Activated CD4-positive, alpha-beta T cell treated with anti-CD3 and anti-CD28 coated beads, Interleukin-2, amount 10 ng/mL, durations not matched to agents 7 days and 5 days (primary cell): ENCODE measurements around the gene ZNF354C. TPM values are rescaled to one million over a fixed set of nuclear protein-coding genes. Genes with fewer than 3 reads are reported as not detected.
A peak's percentile ranks its signal among the peaks of the same experiment; 100 is the strongest.

ENCODE experiments used
- CTCF ChIA-PET: fragments of 350-600 bp; sonication (Branson Sonifier 250); formaldehyde crosslinking; loops from one replicate; lab custom pipeline; 2021; ENCODE audit warnings: antibody characterized with exemption; lab: Charles Lee
- POLR2A ChIA-PET: fragments of 350-600 bp; sonication (Branson Sonifier 250); formaldehyde crosslinking; loops from one replicate; lab custom pipeline; 2021; ENCODE audit warnings: antibody characterized with exemption; lab: Charles Lee
- DNase-seq: peaks from one replicate; pipeline ENCODE4 v3.0.0-alpha.2; 2020
- H3K27ac Mint-ChIP-seq: one replicate; pipeline ENCODE4 v1.8.0; 2021; ENCODE audit warnings: mild to moderate bottlenecking, moderate library complexity, mixed read lengths
- H3K27me3 Mint-ChIP-seq: one replicate; pipeline ENCODE4 v1.8.0; 2021; ENCODE audit warnings: mixed read lengths
- H3K36me3 Mint-ChIP-seq: one replicate; pipeline ENCODE4 v1.8.0; 2021; ENCODE audit warnings: low read depth, mixed read lengths
- H3K4me1 Mint-ChIP-seq: one replicate; pipeline ENCODE4 v1.8.0; 2021; ENCODE audit warnings: mixed read lengths
- H3K4me3 Mint-ChIP-seq: one replicate; pipeline ENCODE4 v1.8.0; 2021; ENCODE audit warnings: mild to moderate bottlenecking, moderate library complexity, mixed read lengths
- H3K9me3 Mint-ChIP-seq: one replicate; pipeline ENCODE4 v1.8.0; 2021; ENCODE audit warnings: mixed read lengths
- total RNA-seq, 2 experiments: library from RNA; stranded (reverse); gene quantifications; one replicate each; pipeline ENCODE4 v1.2.3, GENCODE V29; 2021

ZNF354C gene
- 1 to 10 TPM; 6.4 to 7.3 TPM for total RNA-seq

DNA sequence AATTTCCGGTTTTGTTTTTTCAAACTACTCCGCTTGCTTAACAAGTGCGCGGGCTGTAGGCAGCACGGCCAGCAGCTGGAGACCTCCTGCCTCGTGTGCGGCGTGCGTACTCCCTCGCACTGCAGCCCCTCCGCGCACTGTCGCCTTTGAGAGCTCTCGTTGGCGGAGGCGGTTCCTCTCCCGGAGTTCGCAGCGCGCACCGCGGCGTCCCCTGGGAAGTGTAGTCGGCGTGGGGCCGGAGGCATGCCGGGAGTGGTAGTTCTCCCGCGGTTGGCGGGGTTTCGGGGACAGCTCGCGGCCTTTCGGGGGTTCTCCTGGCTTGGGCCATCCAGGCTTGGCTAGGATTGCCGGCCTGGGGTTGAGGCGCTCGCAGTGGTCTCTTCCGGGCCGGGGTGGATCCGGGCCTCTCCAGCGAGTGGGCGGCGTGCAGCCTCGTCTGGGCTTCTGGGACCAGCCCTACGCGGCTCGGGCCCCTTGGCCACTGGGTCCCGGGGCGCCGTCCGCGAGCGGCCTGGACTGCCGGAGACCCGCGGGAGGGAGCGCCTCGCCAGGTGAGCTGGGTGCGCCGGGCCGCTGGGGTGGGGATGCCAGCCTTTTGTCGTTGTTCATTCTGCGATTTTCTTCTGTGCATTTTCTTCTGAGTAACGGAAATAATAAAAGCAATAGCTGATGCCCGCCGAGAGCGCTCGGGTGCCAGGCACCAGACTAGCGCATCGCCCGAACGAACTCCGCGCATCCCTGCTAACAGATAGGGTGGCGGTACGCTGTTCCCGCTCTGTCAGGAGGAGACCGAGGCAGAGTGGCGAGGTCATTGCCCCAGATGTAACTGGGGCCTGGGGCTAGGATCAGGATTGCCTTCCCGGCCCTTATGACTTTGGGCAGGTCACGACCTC lies at the start of gene ZNF354C:
ZNF354C (plus strand) TSS at position 258 of the 893 bp plus-strand sequence. CDS start 1,696 bp downstream, outside the sequence.
- H3K36me3 Mint-ChIP-seq: peaks cover 58% of the 10 kb centered on the region
- H3K9me3 Mint-ChIP-seq: peaks cover 50% of the 10 kb centered on the region
- H3K4me1 Mint-ChIP-seq: peaks cover 24% of the 10 kb centered on the region
- CTCF ChIA-PET: interaction anchor here (0.8 to 1.3 kb wide), 3 partner anchors 9 to 329 kb away, joined by 3 read pairs; partner anchors contain the start of gene ZNF354A
- DNase-seq: peak; percentile 89
- POLR2A ChIA-PET: no interaction called here
- H3K27ac Mint-ChIP-seq: peak within 1 kb of the TSS; percentile 96
- peaks cover 2% of the 10 kb centered on the region for H3K27me3 Mint-ChIP-seq
- H3K4me3 Mint-ChIP-seq: peak within 1 kb of the TSS; percentile 93

DNA sequence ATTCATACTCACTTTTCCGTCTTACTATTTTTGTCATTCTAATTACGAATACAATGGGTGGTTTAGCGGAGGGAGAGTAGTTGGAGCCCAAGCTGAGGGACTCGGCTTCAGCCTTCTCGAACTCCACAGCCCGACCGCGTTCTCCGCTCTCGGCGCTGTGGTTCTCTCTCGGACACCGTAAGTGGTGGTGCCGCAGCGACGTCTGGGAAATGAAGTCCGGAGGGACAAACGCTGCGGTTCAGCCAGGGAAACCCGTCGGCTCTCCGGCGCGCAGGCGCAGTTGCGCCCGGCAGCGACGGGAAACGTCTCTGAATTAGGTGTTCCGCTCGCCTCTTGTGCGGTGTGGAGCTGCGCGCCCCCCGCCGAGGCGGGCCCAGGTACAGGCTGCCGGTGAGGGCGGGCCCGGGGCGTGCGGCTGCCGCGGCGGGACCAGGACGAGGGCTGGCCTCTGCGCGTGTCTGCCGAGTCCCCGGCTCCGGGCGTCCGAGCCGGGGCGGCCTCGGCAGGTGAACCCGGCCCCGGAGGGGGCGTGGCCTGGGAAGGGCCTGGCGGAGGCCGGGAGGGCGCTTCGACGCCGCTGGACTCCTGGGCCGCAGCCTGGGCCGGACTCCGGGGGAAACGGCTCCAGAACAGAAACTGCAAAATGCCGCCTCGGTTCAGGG lies 36.5 kb upstream of the ZNF354C start, which contains the start of gene ZNF879:
ZNF879 (plus strand) TSS at position 277 of the 662 bp plus-strand sequence. CDS start 1,201 bp downstream, outside the sequence.
- ChIA-PET POLR2A (no interaction called here), CTCF (interaction anchor here (1.6 kb wide), 1 partner anchor 293 kb away, joined by 3 read pairs; the partner anchor contains the start of gene ZNF354A)
- Mint-ChIP-seq H3K9me3 (peaks cover 28% of the 10 kb centered on the region), H3K4me3 (peak within 1 kb of the TSS; percentile 91), H3K4me1 (peaks cover 10% of the 10 kb centered on the region), H3K27me3 (no peaks in the 10 kb centered on the region), H3K27ac (peak within 1 kb of the TSS; percentile 87), H3K36me3 (peaks cover 40% of the 10 kb centered on the region)
- DNase-seq: peak; percentile 93

DNA sequence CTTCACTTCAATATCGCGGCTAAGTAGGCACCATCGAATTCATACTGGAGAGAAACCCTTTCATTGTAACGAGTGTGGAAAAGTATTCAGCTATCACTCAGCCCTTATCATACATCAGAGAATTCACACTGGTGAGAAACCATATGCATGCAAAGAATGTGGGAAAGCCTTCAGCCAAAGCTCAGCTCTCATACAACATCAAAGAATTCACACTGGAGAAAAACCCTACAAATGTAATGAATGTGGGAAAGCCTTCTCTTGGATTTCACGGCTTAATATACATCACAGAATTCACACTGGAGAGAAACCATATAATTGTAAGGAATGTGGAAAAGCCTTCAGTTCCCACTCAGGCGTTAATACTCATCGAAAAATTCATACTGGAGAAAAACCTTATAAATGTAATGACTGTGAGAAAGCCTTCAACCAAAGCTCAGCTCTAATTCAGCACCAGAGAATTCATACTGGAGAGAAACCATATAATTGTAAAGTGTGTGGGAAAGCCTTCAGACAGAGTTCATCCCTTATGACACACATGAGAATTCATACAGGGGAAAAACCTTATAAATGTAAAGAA lies 27.1 kb upstream of the ZNF354C start:
- CTCF ChIA-PET: interaction anchor here (1.6 kb wide), 1 partner anchor 9 kb away, joined by 3 read pairs; no protein-coding TSS in a partner anchor
- H3K27me3 Mint-ChIP-seq: no peaks in the 10 kb centered on the region
- no peak for DNase-seq
- H3K4me3 Mint-ChIP-seq: no peak overlapping the region
- H3K27ac Mint-ChIP-seq: no peak overlapping the region
- no peaks in the 10 kb centered on the region for H3K4me1 Mint-ChIP-seq
- H3K36me3 Mint-ChIP-seq: peaks cover 68% of the 10 kb centered on the region
- POLR2A ChIA-PET: no interaction called here
- H3K9me3 Mint-ChIP-seq: peaks cover 77% of the 10 kb centered on the region

DNA sequence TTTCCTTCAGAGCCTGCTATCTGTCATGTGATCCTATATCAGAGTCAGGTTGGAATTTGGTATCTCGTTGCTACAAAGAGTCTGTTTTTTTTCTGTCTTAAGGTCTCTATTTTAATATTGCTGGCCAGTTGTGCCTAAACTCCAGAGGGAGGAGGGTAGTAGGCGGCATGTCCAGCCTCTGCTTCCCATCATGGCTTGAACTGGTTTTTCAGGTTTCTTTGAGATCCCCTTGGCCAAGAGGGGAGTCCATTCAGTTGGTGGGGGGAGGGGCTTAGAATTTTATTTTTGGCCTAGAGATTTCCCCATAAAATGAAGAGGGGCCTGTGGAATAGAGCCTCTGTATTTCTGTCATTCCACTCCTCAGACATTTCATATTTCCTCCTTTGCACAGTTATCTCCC lies 15.4 kb upstream of the ZNF354C start:
- no peaks in the 10 kb centered on the region for H3K27me3 Mint-ChIP-seq
- ChIA-PET POLR2A (no interaction called here), CTCF (no interaction called here)
- no peak overlapping the region for H3K4me3 Mint-ChIP-seq
- peaks cover 40% of the 10 kb centered on the region for H3K9me3 Mint-ChIP-seq
- H3K27ac Mint-ChIP-seq: no peak overlapping the region
- H3K36me3 Mint-ChIP-seq: no peaks in the 10 kb centered on the region
- no peaks in the 10 kb centered on the region for H3K4me1 Mint-ChIP-seq
- no peak for DNase-seq

DNA sequence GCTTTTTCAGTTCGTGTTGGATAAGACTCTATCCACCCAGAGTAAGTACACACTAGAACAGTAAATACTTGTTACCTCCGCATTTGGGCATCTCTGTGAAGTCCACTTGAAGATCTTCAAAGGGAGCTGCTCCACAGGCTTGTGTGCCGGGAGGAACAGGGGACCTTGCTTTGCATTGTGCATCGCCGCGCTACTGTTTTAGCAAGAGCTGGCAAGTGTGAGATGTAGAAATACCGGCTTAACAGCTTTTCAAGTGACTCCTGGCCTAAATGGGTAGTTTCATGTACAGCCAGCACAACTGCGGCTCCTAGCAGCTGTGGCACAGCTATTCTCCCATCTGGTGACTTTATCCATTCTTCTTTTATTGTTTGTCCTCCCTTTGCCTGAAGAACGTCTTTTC lies 8.4 kb upstream of the ZNF354C start:
- no peaks in the 10 kb centered on the region for H3K36me3 Mint-ChIP-seq
- CTCF ChIA-PET: interaction anchor here (1.0 to 1.6 kb wide), 2 partner anchors 9 to 11 kb away, joined by 3 read pairs; partner anchors contain the start of gene ZNF354C
- POLR2A ChIA-PET: no interaction called here
- H3K9me3 Mint-ChIP-seq: peaks cover 50% of the 10 kb centered on the region
- DNase-seq: no peak
- peaks cover 2% of the 10 kb centered on the region for H3K27me3 Mint-ChIP-seq
- no peaks in the 10 kb centered on the region for H3K4me1 Mint-ChIP-seq
- H3K27ac Mint-ChIP-seq: no peak overlapping the region
- H3K4me3 Mint-ChIP-seq: no peak overlapping the region

DNA sequence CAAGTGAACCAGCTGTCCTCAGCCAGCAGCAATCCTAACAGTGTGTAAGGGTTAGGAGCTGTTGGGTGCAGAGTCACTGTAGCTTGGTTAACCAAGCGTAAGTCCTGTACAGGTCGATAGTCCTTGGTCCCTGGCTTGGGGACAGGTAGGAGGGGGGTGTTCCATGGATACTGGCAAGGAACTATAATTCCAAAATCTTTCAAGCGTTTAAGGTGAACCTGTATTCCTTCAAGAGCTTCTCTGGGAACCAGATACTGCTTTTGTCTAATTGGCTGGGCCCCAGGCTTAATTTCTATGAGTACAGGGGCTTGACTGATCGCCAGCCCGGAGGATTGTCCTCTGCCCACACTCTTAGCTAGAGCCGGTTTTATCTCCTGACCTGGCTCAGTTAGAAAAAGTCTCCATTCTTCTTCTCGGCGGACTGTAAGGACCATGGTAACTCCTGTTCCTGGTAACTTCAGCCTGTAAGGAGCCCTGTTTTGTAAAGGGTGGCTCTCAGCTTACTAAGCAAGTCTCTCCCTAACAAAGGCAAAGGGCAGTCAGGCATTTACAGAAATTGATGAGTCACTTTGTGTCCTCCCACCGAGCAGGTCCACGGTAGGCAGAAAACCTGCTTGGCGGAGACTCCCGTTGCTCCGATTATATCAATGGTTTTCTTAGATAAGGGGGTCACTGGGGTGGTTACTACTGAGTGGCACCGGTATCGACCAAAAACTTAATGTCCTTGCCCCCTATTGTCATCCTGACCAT lies 6.0 kb upstream of the ZNF354C start:
- POLR2A ChIA-PET: no interaction called here
- no peak overlapping the region for H3K27ac Mint-ChIP-seq
- peaks cover 39% of the 10 kb centered on the region for H3K9me3 Mint-ChIP-seq
- H3K27me3 Mint-ChIP-seq: peaks cover 2% of the 10 kb centered on the region
- peaks cover under 1% of the 10 kb centered on the region for H3K4me1 Mint-ChIP-seq
- no peak overlapping the region for H3K4me3 Mint-ChIP-seq
- no peak for DNase-seq
- CTCF ChIA-PET: interaction anchor here (0.6 kb wide), 1 partner anchor 448 kb away, joined by 4 read pairs; no protein-coding TSS in a partner anchor
- H3K36me3 Mint-ChIP-seq: peaks cover 1% of the 10 kb centered on the region

DNA sequence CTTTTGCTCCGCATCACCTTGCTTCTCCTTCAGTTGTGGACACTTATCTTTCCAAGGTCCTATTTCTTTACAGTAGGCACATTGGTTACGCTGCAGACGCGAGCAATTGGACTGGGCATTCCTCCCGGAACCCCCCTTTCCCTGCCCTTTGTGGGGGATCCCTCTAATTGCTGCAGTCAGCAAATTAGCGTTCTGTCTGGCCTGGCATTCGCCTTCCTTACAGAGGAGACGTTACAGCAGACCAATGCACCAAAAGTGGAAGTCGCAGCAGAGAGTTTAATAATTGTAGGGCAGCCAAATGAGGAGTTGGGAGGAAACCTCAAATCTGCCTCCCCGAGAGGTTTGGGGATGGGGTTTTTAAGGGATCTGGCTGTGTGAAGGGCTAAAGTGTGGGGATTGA lies 5.3 kb upstream of the ZNF354C start:
- Mint-ChIP-seq H3K27me3 (peaks cover 2% of the 10 kb centered on the region), H3K27ac (no peak overlapping the region), H3K36me3 (peaks cover 8% of the 10 kb centered on the region), H3K4me3 (no peak overlapping the region), H3K9me3 (peaks cover 41% of the 10 kb centered on the region), H3K4me1 (peaks cover 7% of the 10 kb centered on the region)
- no peak for DNase-seq
- POLR2A ChIA-PET: no interaction called here
- CTCF ChIA-PET: no interaction called here

DNA sequence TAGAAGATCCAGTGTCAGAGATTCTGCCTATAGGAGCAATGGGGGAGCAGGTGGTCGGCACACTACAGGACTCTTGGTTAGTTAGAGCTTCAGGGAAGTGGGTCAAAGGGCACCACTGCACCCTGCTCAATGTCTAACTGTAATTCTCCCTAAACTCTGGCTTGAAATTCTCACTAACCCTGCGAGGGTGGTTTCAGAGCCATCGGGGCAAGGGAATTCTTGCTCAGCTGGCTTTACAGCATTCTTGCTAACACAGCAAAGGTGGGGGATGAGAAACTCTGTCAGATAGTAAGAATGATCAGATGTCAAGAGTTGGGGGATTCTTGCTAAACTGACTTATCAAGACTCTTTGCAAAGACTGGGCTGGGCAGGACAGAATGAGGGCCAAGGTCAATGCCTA lies 4.7 kb upstream of the ZNF354C start:
- ChIA-PET POLR2A (no interaction called here), CTCF (no interaction called here)
- Mint-ChIP-seq H3K4me3 (no peak overlapping the region), H3K27me3 (peaks cover 2% of the 10 kb centered on the region), H3K36me3 (peaks cover 11% of the 10 kb centered on the region), H3K9me3 (peaks cover 37% of the 10 kb centered on the region), H3K4me1 (peaks cover 10% of the 10 kb centered on the region), H3K27ac (no peak overlapping the region)
- no peak for DNase-seq

DNA sequence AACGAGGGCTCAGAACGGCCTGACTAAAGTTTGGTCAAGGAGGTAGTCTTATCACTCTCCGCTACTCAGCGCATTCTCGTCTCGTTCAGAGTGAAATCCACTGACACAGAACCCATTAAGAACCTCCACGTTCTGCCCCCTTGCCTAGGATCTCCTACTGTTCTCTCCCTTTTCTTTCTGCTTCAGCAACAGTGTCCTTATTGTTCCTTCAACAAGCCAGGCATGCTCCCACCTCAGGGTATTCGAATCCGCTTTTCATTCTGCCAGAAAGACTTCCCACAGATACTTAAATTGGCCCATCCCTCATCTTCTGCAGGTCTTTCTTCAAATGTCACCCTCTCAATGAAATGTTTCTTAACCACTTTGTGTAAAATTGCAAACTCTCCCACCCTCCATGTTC lies 4.3 kb upstream of the ZNF354C start:
- Mint-ChIP-seq H3K27me3 (peaks cover 2% of the 10 kb centered on the region), H3K9me3 (peaks cover 34% of the 10 kb centered on the region), H3K4me1 (peaks cover 12% of the 10 kb centered on the region), H3K4me3 (no peak overlapping the region), H3K36me3 (peaks cover 14% of the 10 kb centered on the region), H3K27ac (no peak overlapping the region)
- no peak for DNase-seq
- POLR2A ChIA-PET: no interaction called here
- CTCF ChIA-PET: no interaction called here

DNA sequence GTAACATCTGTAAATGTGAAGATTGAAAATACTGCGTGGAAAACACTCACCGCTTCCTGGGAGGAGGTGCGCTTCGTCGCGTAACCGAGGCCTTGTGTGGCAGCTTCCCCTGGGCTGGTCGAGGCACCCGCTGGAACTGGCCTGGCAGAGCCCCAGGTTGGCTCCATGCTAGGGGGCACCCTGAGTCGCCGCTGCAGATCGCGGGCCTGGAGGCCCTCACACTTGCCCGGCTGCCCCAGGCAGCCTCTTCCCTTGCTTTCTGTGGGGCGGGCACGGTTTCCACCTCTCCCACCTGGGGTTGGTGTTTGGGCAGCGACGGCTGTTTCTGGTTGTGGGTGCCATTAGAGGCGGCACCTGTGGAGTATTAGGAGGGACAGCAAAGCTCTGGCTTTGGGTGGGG lies 852 bp downstream of the ZNF354C start:
- Mint-ChIP-seq H3K27me3 (peaks cover 2% of the 10 kb centered on the region), H3K9me3 (peaks cover 53% of the 10 kb centered on the region), H3K4me1 (peaks cover 24% of the 10 kb centered on the region), H3K4me3 (peak overlapping the region; percentile 93), H3K36me3 (peaks cover 64% of the 10 kb centered on the region), H3K27ac (peak overlapping the region; percentile 96)
- DNase-seq: no peak
- ChIA-PET POLR2A (no interaction called here), CTCF (interaction anchor here (1.3 kb wide), 2 partner anchors 9 to 31 kb away, joined by 3 read pairs; no protein-coding TSS in a partner anchor)

DNA sequence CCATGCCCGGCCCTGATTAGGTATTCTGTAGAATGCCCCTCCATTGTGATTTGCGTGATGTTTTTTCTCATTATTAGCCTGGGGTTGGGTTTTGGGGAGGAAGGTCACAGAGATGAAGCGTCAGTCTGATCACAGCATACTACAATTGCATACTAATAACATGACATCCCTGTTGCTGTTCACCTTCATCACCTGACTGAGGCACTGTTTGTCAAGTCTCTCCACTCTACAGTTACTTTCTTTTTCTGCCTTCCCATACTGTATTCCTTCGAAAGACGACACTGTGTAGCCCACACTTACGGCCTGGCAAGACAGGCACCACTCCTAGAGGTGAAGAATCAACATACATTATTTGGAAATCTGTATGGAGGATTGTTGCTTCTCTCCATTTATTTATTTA lies 5.5 kb downstream of the ZNF354C start:
- POLR2A ChIA-PET: no interaction called here
- H3K27me3 Mint-ChIP-seq: no peaks in the 10 kb centered on the region
- H3K4me3 Mint-ChIP-seq: no peak overlapping the region

More for the DNA sequence above, 5.5 kb downstream of the ZNF354C start:
- no peak overlapping the region for H3K27ac Mint-ChIP-seq
- CTCF ChIA-PET: no interaction called here
- H3K36me3 Mint-ChIP-seq: peaks cover 92% of the 10 kb centered on the region
- H3K4me1 Mint-ChIP-seq: peaks cover 13% of the 10 kb centered on the region
- DNase-seq: no peak
- H3K9me3 Mint-ChIP-seq: peaks cover 71% of the 10 kb centered on the region
